ENCODE measurements around the gene B4GALT6.

GRCh38 chr18:31683106-31683505 lies 1.3 kb downstream of the B4GALT6 start:
- no peak for TF ChIP-seq CTCF (IDR thresholded peaks at IDR 0.05)
- TF ChIP-seq POLR2A (IDR thresholded peaks at IDR 0.05) = no peak

Measured in esophagus squamous epithelium (tissue), 4 donors.